Prostate gland (tissue), 2 donors: ENCODE results near the gene SLC5A1.

Experiments used
- CTCF ChIP-seq, 4 experiments: fragments of 200-600 bp in 2 of 4; fragments of 450-650 bp in 2 of 4; sonication (generic) in 2 of 4; IDR thresholded peaks; 1 replicate in 3 of 4; 2 replicates in 1 of 4; pipeline ENCODE4 v1.5.1; 2016 to 2019; ENCODE audit warnings: antibody characterized with exemption in 4 of 4, mild to moderate bottlenecking in 2 of 4, moderate library complexity in 2 of 4
- POLR2A ChIP-seq: fragments of 450-650 bp; IDR thresholded peaks from one replicate; pipeline ENCODE4 v1.6.1; 2016; ENCODE audit warnings: antibody characterized with exemption, mild to moderate bottlenecking
- POLR2AphosphoS5 ChIP-seq: sonication (generic); formaldehyde crosslinking; IDR thresholded peaks from one replicate; pipeline ENCODE4 v1.6.1; 2017; ENCODE audit warnings: antibody characterized with exemption

DNA sequence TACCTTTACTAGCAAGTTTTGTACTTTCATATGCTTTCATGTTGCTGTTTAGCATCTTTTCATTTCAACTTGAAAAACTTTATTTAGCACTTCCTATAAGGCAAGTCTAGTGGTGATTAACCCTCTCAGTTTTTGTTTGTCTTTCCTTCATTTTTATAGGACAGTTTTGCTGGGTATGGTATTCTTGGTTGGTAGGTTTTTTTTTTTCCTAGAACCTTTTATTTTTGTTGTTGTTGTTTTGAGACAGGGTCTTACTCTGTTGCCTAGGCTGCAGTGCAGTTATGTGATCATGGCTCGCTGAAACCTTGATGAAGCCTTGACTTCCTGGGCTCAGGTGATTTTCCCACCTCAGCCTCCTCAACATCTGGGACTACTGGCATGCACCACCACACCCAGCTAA, 29.9 kb upstream of the SLC5A1 start:
- TF ChIP-seq POLR2AphosphoS5 = no peak
- no peak for TF ChIP-seq CTCF (IDR thresholded peaks at IDR 0.05)
- TF ChIP-seq POLR2A = no peak
